Neural cell (in vitro differentiated cells): ENCODE results near the gene SCAF4.

Experiments used
- EZH2 ChIP-seq: fragments of 200-600, 300-800 bp; shearing (Covaris generic), sonication (generic); IDR thresholded peaks from 2 replicates; pipeline ENCODE4 v1.6.1; 2014; ENCODE audit warnings: antibody characterized with exemption, low read length, borderline replicate concordance, mild to moderate bottlenecking; ENCODE audit not compliant: insufficient read depth, poor library complexity, severe bottlenecking
- POLR2AphosphoS5 ChIP-seq: IDR thresholded peaks from 2 replicates; pipeline ENCODE4 v1.6.1; 2012
- SMC3 ChIP-seq: fragments of 450-650 bp; conservative IDR thresholded peaks from 2 replicates; pipeline ENCODE4 v1.6.1; 2014; ENCODE audit warnings: antibody characterized with exemption, mild to moderate bottlenecking, moderate library complexity; ENCODE audit not compliant: poor library complexity
- TF ChIP-seq, protein P1 (sequence below): fragments of 450-650 bp; IDR thresholded peaks from 2 replicates; pipeline ENCODE4 v1.5.1; 2014; ENCODE audit warnings: antibody characterized with exemption, mild to moderate bottlenecking, moderate library complexity; ENCODE audit not compliant: poor library complexity, severe bottlenecking

DNA sequence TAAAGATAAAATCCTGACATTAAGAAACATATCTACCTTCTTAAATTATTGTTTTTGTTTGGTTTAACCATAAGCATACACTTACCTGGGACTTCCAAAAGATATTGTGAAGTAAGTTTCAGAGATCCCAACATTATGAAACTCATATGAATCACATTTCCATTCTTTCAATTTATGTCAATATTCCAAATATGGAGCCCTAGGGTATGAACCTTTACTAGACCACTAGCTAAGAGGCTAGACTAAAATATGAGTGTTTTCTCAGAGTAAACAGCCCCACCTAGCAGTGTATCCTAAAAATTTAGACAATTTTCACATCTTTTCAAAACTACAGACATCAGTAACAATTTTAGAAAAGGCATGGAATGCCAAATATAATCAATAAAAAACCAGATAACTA is 24.4 kb downstream of the SCAF4 start:
- TF ChIP-seq, protein P1, sequence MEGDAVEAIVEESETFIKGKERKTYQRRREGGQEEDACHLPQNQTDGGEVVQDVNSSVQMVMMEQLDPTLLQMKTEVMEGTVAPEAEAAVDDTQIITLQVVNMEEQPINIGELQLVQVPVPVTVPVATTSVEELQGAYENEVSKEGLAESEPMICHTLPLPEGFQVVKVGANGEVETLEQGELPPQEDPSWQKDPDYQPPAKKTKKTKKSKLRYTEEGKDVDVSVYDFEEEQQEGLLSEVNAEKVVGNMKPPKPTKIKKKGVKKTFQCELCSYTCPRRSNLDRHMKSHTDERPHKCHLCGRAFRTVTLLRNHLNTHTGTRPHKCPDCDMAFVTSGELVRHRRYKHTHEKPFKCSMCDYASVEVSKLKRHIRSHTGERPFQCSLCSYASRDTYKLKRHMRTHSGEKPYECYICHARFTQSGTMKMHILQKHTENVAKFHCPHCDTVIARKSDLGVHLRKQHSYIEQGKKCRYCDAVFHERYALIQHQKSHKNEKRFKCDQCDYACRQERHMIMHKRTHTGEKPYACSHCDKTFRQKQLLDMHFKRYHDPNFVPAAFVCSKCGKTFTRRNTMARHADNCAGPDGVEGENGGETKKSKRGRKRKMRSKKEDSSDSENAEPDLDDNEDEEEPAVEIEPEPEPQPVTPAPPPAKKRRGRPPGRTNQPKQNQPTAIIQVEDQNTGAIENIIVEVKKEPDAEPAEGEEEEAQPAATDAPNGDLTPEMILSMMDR: no peak
- TF ChIP-seq EZH2: no peak
- no peak for TF ChIP-seq POLR2AphosphoS5
- TF ChIP-seq SMC3: no peak
